HEK293 (cell line): ENCODE measurements around the gene CEP104.

Experiments
- CTCF ChIA-PET: fragments of 350-600 bp; formaldehyde crosslinking; extraction: SDS; loops from one replicate; lab custom pipeline; 2021; ENCODE audit warnings: antibody characterized with exemption; lab: Yijun Ruan, JAX
- POLR2A ChIA-PET: fragments of 300-600 bp; formaldehyde crosslinking; extraction: SDS; loops from one replicate; lab custom pipeline; 2020; ENCODE audit warnings: antibody characterized with exemption, inconsistent platforms; lab: Yijun Ruan, JAX
- H3K27ac ChIP-seq: fragments of 200-500 bp; sonication (Bioruptor generic); 2 replicates; pipeline ENCODE4 v1.5.1; 2014; ENCODE audit warnings: low read depth, low read length, control low read depth, inconsistent platforms; ENCODE audit errors: extremely low read depth
- H3K36me3 ChIP-seq, 2 experiments: fragments of 200-500 bp in 1 of 2; sonication (Bioruptor generic) in 1 of 2; 1 replicate in 1 of 2; 2 replicates in 1 of 2; pipeline ENCODE4 v1.5.1; 2014 to 2017; ENCODE audit warnings: inconsistent platforms in 2 of 2, low read length in 2 of 2; ENCODE audit not compliant: control insufficient read depth in 2 of 2, insufficient read depth in 1 of 2
- H3K4me1 ChIP-seq: fragments of 200-500 bp; sonication (Bioruptor generic); 2 replicates; pipeline ENCODE4 v1.5.1; 2014; ENCODE audit warnings: mild to moderate bottlenecking, low read length, inconsistent platforms; ENCODE audit not compliant: control insufficient read depth, insufficient read depth
- H3K4me3 ChIP-seq: 2 replicates; pipeline ENCODE4 v1.5.1; 2011; ENCODE audit warnings: low read depth, mild to moderate bottlenecking, control low read depth, low read length, moderate library complexity
- H3K9me3 ChIP-seq: fragments of 200-500 bp; sonication (Bioruptor generic); 2 replicates; pipeline ENCODE4 v1.5.1; 2014; ENCODE audit warnings: low read depth, low read length, inconsistent platforms; ENCODE audit not compliant: control insufficient read depth, insufficient read depth
- GLI4 ChIP-seq: fragments of 450-650 bp; formaldehyde crosslinking; IDR thresholded peaks from 2 replicates; pipeline ENCODE4 v1.5.1; 2016; ENCODE audit warnings: missing biosample characterization, missing genetic modification characterization
- INSM2 ChIP-seq: fragments of 450-650 bp; formaldehyde crosslinking; IDR thresholded peaks from 2 replicates; pipeline ENCODE4 v1.5.1; 2016; ENCODE audit warnings: missing biosample characterization, missing genetic modification characterization
- YY2 ChIP-seq: fragments of 450-650 bp; formaldehyde crosslinking; IDR thresholded peaks from 2 replicates; pipeline ENCODE4 v1.5.1; 2016; ENCODE audit warnings: missing biosample characterization, missing genetic modification characterization
- ZBTB1 ChIP-seq: fragments of 450-650 bp; formaldehyde crosslinking; IDR thresholded peaks from 2 replicates; pipeline ENCODE4 v1.5.1; 2016; ENCODE audit warnings: missing biosample characterization, missing genetic modification characterization
- ZNF248 ChIP-seq: fragments of 450-650 bp; formaldehyde crosslinking; IDR thresholded peaks from 2 replicates; pipeline ENCODE4 v1.5.1; 2017; ENCODE audit warnings: missing biosample characterization, missing genetic modification characterization
- ZNF266 ChIP-seq: fragments of 450-650 bp; formaldehyde crosslinking; IDR thresholded peaks from 2 replicates; pipeline ENCODE4 v1.5.1; 2016; ENCODE audit warnings: missing biosample characterization, missing genetic modification characterization, low read depth
- ZNF274 ChIP-seq, 2 experiments: fragments of 200-500 bp in 1 of 2; fragments of 450-650 bp in 1 of 2; sonication (Bioruptor generic) in 1 of 2; formaldehyde crosslinking in 1 of 2; IDR thresholded peaks; 2 replicates each; pipeline versions ENCODE4 v1.5.1 to v1.6.1; 2014 to 2016; ENCODE audit warnings: borderline replicate concordance in 1 of 2, inconsistent platforms in 1 of 2, low read length in 1 of 2, missing biosample characterization in 1 of 2, missing genetic modification characterization in 1 of 2
- ZNF48 ChIP-seq: fragments of 450-650 bp; formaldehyde crosslinking; IDR thresholded peaks from 2 replicates; pipeline ENCODE4 v1.5.1; 2016; ENCODE audit warnings: missing biosample characterization, missing genetic modification characterization
- ZNF501 ChIP-seq: fragments of 450-650 bp; formaldehyde crosslinking; IDR thresholded peaks from 2 replicates; pipeline ENCODE4 v1.5.1; 2016; ENCODE audit warnings: missing biosample characterization, missing genetic modification characterization
- ZNF549 ChIP-seq: fragments of 450-650 bp; IDR thresholded peaks from 2 replicates; pipeline ENCODE4 v1.5.1; 2018; ENCODE audit warnings: missing biosample characterization, missing genetic modification characterization, mild to moderate bottlenecking, inconsistent platforms, moderate library complexity
- ZNF555 ChIP-seq: fragments of 450-650 bp; formaldehyde crosslinking; conservative IDR thresholded peaks from 2 replicates; pipeline ENCODE4 v1.5.1; 2017; ENCODE audit warnings: missing biosample characterization, mild to moderate bottlenecking, missing genetic modification characterization, inconsistent platforms
- ZNF600 ChIP-seq: fragments of 450-650 bp; formaldehyde crosslinking; IDR thresholded peaks from 2 replicates; pipeline ENCODE4 v1.5.1; 2016; ENCODE audit warnings: missing biosample characterization, missing genetic modification characterization
- ZNF610 ChIP-seq: fragments of 450-650 bp; formaldehyde crosslinking; IDR thresholded peaks from 2 replicates; pipeline ENCODE4 v1.5.1; 2016; ENCODE audit warnings: missing biosample characterization, missing genetic modification characterization, borderline replicate concordance
- ZNF677 ChIP-seq: fragments of 450-650 bp; IDR thresholded peaks from 2 replicates; pipeline ENCODE4 v1.5.0; 2018; ENCODE audit warnings: missing biosample characterization, mild to moderate bottlenecking, missing genetic modification characterization, moderate library complexity
- ZNF701 ChIP-seq: fragments of 450-650 bp; formaldehyde crosslinking; IDR thresholded peaks from 2 replicates; pipeline ENCODE4 v1.5.1; 2016; ENCODE audit warnings: missing biosample characterization, missing genetic modification characterization
- ZNF76 ChIP-seq: fragments of 450-650 bp; formaldehyde crosslinking; IDR thresholded peaks from 2 replicates; pipeline ENCODE4; 2016; ENCODE audit warnings: low read depth, missing biosample characterization, missing genetic modification characterization, borderline replicate concordance
- ZXDB ChIP-seq: fragments of 450-650 bp; formaldehyde crosslinking; IDR thresholded peaks from 2 replicates; pipeline ENCODE4 v1.5.1; 2016; ENCODE audit warnings: missing biosample characterization, missing genetic modification characterization
- TF ChIP-seq, protein P1 (sequence below): fragments of 450-650 bp; formaldehyde crosslinking; IDR thresholded peaks from 2 replicates; pipeline ENCODE4 v1.5.1; 2016; ENCODE audit warnings: missing biosample characterization, missing genetic modification characterization, borderline replicate concordance
- TF ChIP-seq, protein P2 (sequence below): fragments of 450-650 bp; formaldehyde crosslinking; IDR thresholded peaks from 2 replicates; pipeline ENCODE4 v1.5.1; 2016; ENCODE audit warnings: missing biosample characterization, missing genetic modification characterization
- TF ChIP-seq, protein P3 (sequence below): fragments of 450-650 bp; formaldehyde crosslinking; IDR thresholded peaks from 2 replicates; pipeline ENCODE4 v1.5.1; 2017; ENCODE audit warnings: missing biosample characterization, mild to moderate bottlenecking, missing genetic modification characterization, moderate library complexity

The CEP104 gene

GRCh38 chr1:3894626-3895278 lies 37.7 kb upstream of the CEP104 start:
- Histone ChIP-seq H3K4me3 (no peak overlapping the region), H3K4me1 (no peaks in the 10 kb centered on the region), H3K9me3 (no peaks in the 10 kb centered on the region), H3K36me3 (peaks cover 11 to 56% of the 10 kb centered on the region in 2 experiments), H3K27ac (no peak overlapping the region)
- ChIA-PET CTCF (no interaction called here), POLR2A (no interaction called here)
- TF ChIP-seq INSM2 (no peak), ZNF677 (tag by site-specific recombination) (no peak), ZNF610 (no peak), ZNF600 (tag by site-specific recombination) (no peak), ZNF555 (tag by site-specific recombination) (no peak), YY2 (no peak), ZNF701 (tag by site-specific recombination) (no peak), GLI4 (tag by site-specific recombination) (no peak), ZNF48 (tag by site-specific recombination) (no peak), ZNF248 (tag by site-specific recombination) (no peak), ZNF501 (tag by site-specific recombination) (no peak), ZNF549 (no peak), ZNF76 (no peak), ZNF266 (no peak), ZBTB1 (tag by site-specific recombination) (no peak), ZNF274 (IDR thresholded peaks at IDR 0.05; ENCODE audit: low read length) (no peak), ZNF274 (tag by site-specific recombination; IDR thresholded peaks at IDR 0.05; ENCODE audit: borderline replicate concordance) (no peak), ZXDB (tag by site-specific recombination) (no peak)
- TF ChIP-seq, protein P1, sequence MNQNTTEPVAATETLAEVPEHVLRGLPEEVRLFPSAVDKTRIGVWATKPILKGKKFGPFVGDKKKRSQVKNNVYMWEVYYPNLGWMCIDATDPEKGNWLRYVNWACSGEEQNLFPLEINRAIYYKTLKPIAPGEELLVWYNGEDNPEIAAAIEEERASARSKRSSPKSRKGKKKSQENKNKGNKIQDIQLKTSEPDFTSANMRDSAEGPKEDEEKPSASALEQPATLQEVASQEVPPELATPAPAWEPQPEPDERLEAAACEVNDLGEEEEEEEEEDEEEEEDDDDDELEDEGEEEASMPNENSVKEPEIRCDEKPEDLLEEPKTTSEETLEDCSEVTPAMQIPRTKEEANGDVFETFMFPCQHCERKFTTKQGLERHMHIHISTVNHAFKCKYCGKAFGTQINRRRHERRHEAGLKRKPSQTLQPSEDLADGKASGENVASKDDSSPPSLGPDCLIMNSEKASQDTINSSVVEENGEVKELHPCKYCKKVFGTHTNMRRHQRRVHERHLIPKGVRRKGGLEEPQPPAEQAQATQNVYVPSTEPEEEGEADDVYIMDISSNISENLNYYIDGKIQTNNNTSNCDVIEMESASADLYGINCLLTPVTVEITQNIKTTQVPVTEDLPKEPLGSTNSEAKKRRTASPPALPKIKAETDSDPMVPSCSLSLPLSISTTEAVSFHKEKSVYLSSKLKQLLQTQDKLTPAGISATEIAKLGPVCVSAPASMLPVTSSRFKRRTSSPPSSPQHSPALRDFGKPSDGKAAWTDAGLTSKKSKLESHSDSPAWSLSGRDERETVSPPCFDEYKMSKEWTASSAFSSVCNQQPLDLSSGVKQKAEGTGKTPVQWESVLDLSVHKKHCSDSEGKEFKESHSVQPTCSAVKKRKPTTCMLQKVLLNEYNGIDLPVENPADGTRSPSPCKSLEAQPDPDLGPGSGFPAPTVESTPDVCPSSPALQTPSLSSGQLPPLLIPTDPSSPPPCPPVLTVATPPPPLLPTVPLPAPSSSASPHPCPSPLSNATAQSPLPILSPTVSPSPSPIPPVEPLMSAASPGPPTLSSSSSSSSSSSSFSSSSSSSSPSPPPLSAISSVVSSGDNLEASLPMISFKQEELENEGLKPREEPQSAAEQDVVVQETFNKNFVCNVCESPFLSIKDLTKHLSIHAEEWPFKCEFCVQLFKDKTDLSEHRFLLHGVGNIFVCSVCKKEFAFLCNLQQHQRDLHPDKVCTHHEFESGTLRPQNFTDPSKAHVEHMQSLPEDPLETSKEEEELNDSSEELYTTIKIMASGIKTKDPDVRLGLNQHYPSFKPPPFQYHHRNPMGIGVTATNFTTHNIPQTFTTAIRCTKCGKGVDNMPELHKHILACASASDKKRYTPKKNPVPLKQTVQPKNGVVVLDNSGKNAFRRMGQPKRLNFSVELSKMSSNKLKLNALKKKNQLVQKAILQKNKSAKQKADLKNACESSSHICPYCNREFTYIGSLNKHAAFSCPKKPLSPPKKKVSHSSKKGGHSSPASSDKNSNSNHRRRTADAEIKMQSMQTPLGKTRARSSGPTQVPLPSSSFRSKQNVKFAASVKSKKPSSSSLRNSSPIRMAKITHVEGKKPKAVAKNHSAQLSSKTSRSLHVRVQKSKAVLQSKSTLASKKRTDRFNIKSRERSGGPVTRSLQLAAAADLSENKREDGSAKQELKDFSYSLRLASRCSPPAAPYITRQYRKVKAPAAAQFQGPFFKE (tag by site-specific recombination), result no peak
- TF ChIP-seq, protein P2, sequence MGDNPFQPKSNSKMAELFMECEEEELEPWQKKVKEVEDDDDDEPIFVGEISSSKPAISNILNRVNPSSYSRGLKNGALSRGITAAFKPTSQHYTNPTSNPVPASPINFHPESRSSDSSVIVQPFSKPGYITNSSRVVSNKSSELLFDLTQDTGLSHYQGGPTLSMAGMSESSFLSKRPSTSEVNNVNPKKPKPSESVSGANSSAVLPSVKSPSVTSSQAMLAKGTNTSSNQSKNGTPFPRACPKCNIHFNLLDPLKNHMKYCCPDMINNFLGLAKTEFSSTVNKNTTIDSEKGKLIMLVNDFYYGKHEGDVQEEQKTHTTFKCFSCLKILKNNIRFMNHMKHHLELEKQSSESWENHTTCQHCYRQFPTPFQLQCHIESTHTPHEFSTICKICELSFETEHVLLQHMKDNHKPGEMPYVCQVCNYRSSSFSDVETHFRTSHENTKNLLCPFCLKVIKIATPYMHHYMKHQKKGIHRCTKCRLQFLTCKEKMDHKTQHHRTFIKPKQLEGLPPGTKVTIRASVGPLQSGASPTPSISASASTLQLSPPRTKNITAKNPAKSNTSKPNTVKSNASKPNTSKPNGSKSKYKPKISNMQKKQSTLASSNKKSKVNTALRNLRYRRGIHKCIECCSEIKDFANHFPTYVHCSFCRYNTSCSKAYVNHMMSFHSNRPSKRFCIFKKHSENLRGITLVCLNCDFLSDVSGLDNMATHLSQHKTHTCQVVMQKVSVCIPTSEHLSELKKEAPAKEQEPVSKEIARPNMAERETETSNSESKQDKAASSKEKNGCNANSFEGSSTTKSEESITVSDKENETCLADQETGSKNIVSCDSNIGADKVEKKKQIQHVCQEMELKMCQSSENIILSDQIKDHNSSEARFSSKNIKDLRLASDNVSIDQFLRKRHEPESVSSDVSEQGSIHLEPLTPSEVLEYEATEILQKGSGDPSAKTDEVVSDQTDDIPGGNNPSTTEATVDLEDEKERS, result no peak
- TF ChIP-seq, protein P3, sequence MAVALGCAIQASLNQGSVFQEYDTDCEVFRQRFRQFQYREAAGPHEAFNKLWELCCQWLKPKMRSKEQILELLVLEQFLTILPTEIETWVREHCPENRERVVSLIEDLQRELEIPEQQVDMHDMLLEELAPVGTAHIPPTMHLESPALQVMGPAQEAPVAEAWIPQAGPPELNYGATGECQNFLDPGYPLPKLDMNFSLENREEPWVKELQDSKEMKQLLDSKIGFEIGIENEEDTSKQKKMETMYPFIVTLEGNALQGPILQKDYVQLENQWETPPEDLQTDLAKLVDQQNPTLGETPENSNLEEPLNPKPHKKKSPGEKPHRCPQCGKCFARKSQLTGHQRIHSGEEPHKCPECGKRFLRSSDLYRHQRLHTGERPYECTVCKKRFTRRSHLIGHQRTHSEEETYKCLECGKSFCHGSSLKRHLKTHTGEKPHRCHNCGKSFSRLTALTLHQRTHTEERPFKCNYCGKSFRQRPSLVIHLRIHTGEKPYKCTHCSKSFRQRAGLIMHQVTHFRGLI (tag by site-specific recombination), result no peak
